ENCODE measurements around the gene PRPSAP1. TPM values are rescaled to one million over a fixed set of nuclear protein-coding genes. Genes with fewer than 3 reads are reported as not detected.

The PRPSAP1 gene
- total RNA-seq, 1 experiment from 2014 or later = 25.9 TPM

GRCh38 chr17:76314392-76315227 is 39.1 kb downstream of the PRPSAP1 start:
- Mint-ChIP-seq H3K9me3 (ENCODE audit: unreplicated experiment) (no peaks in the 10 kb centered on the region), H3K4me1 (ENCODE audit: insufficient read depth, unreplicated experiment) (no peaks in the 10 kb centered on the region), H3K36me3 (ENCODE audit: insufficient read depth, unreplicated experiment) (peaks cover 50% of the 10 kb centered on the region), H3K4me3 (ENCODE audit: unreplicated experiment) (no peak overlapping the region), H3K27ac (ENCODE audit: low read depth, unreplicated experiment) (no peak overlapping the region), H3K27me3 (ENCODE audit: insufficient read depth, unreplicated experiment) (no peaks in the 10 kb centered on the region)
- ChIA-PET POLR2A (interaction anchor here (1.6 kb wide), 1 partner anchor 39 kb away, joined by 4 read pairs; the partner anchor contains the start of gene PRPSAP1), CTCF (interaction anchor here (0.6 to 1.8 kb wide), 2 partner anchors 56 to 84 kb away, joined by 5 to 6 read pairs; no protein-coding TSS in a partner anchor)
- intact Hi-C loops (cut with micrococcal nuclease) = no loop called here
- BruUV-seq (replicated peaks) = no TSS peak
- TF ChIP-seq, protein P1, sequence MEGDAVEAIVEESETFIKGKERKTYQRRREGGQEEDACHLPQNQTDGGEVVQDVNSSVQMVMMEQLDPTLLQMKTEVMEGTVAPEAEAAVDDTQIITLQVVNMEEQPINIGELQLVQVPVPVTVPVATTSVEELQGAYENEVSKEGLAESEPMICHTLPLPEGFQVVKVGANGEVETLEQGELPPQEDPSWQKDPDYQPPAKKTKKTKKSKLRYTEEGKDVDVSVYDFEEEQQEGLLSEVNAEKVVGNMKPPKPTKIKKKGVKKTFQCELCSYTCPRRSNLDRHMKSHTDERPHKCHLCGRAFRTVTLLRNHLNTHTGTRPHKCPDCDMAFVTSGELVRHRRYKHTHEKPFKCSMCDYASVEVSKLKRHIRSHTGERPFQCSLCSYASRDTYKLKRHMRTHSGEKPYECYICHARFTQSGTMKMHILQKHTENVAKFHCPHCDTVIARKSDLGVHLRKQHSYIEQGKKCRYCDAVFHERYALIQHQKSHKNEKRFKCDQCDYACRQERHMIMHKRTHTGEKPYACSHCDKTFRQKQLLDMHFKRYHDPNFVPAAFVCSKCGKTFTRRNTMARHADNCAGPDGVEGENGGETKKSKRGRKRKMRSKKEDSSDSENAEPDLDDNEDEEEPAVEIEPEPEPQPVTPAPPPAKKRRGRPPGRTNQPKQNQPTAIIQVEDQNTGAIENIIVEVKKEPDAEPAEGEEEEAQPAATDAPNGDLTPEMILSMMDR (IDR thresholded peaks at IDR 0.05; ENCODE audit: unreplicated experiment) = no peak
- no peak for DNase-seq (ENCODE audit: unreplicated experiment)

GRCh38 chr17:76312735-76313134 is 41.0 kb downstream of the PRPSAP1 start:
- no peaks in the 10 kb centered on the region for H3K4me1 Mint-ChIP-seq (ENCODE audit: insufficient read depth, unreplicated experiment)
- POLR2A ChIA-PET = interaction anchor here (0.6 to 1.6 kb wide), 2 partner anchors 41 to 409 kb away, joined by 3 to 4 read pairs; partner anchors contain the start of gene PRPSAP1
- H3K4me3 Mint-ChIP-seq (ENCODE audit: unreplicated experiment) = no peak overlapping the region
- no peaks in the 10 kb centered on the region for H3K9me3 Mint-ChIP-seq (ENCODE audit: unreplicated experiment)
- no peak overlapping the region for H3K27ac Mint-ChIP-seq (ENCODE audit: low read depth, unreplicated experiment)
- TF ChIP-seq, protein P1 (IDR thresholded peaks at IDR 0.05; ENCODE audit: unreplicated experiment) = no peak
- peaks cover 47% of the 10 kb centered on the region for H3K36me3 Mint-ChIP-seq (ENCODE audit: insufficient read depth, unreplicated experiment)
- no TSS peak for BruUV-seq (replicated peaks)
- H3K27me3 Mint-ChIP-seq (ENCODE audit: insufficient read depth, unreplicated experiment) = no peaks in the 10 kb centered on the region
- CTCF ChIA-PET = interaction anchor here (0.6 to 0.9 kb wide), 2 partner anchors 33 to 407 kb away, joined by 3 read pairs; no protein-coding TSS in a partner anchor
- intact Hi-C loops (cut with micrococcal nuclease) = no loop called here
- no peak for DNase-seq (ENCODE audit: unreplicated experiment)

GRCh38 chr17:76309461-76309860 is 44.3 kb downstream of the PRPSAP1 start:
- H3K4me1 Mint-ChIP-seq (ENCODE audit: insufficient read depth, unreplicated experiment) = no peaks in the 10 kb centered on the region
- peaks cover 33% of the 10 kb centered on the region for H3K36me3 Mint-ChIP-seq (ENCODE audit: insufficient read depth, unreplicated experiment)
- no peaks in the 10 kb centered on the region for H3K9me3 Mint-ChIP-seq (ENCODE audit: unreplicated experiment)
- intact Hi-C loops (cut with micrococcal nuclease) = no loop called here
- no TSS peak for BruUV-seq (replicated peaks)
- ChIA-PET POLR2A (interaction anchor here (0.7 kb wide), 1 partner anchor 75 kb away, joined by 4 read pairs; the partner anchor contains the start of gene SPHK1), CTCF (interaction anchor here (0.6 to 3.5 kb wide), 3 partner anchors 88 to 136 kb away, joined by 3 to 17 read pairs (median 5); no protein-coding TSS in a partner anchor)
- H3K27ac Mint-ChIP-seq (ENCODE audit: low read depth, unreplicated experiment) = no peak overlapping the region
- no peak overlapping the region for H3K4me3 Mint-ChIP-seq (ENCODE audit: unreplicated experiment)
- TF ChIP-seq, protein P1 (IDR thresholded peaks at IDR 0.05; ENCODE audit: unreplicated experiment) = no peak
- DNase-seq (ENCODE audit: unreplicated experiment) = no peak
- no peaks in the 10 kb centered on the region for H3K27me3 Mint-ChIP-seq (ENCODE audit: insufficient read depth, unreplicated experiment)

GRCh38 chr17:76307966-76308338 is 45.8 kb downstream of the PRPSAP1 start, which contains the start of gene QRICH2:
Gene QRICH2 (minus strand): TSS chr17:76308276. CDS start chr17:76307998, 278 bp downstream.
- POLR2A ChIA-PET = interaction anchor here (0.6 kb wide), 1 partner anchor 376 kb away, joined by 3 read pairs; no protein-coding TSS in a partner anchor
- no peaks in the 10 kb centered on the region for H3K27me3 Mint-ChIP-seq (ENCODE audit: insufficient read depth, unreplicated experiment)
- no peaks in the 10 kb centered on the region for H3K9me3 Mint-ChIP-seq (ENCODE audit: unreplicated experiment)
- BruUV-seq (replicated peaks) = no TSS peak
- H3K36me3 Mint-ChIP-seq (ENCODE audit: insufficient read depth, unreplicated experiment) = peaks cover 25% of the 10 kb centered on the region
- intact Hi-C loops (cut with micrococcal nuclease) = no loop called here
- CTCF ChIA-PET = interaction anchor here (0.5 to 1.1 kb wide), 4 partner anchors 17 to 169 kb away, joined by 3 to 4 read pairs (median 4); no protein-coding TSS in a partner anchor
- no peak for DNase-seq (ENCODE audit: unreplicated experiment)
- no peaks in the 10 kb centered on the region for H3K4me1 Mint-ChIP-seq (ENCODE audit: insufficient read depth, unreplicated experiment)
- no peak within 1 kb of the TSS for H3K4me3 Mint-ChIP-seq (ENCODE audit: unreplicated experiment)
- H3K27ac Mint-ChIP-seq (ENCODE audit: low read depth, unreplicated experiment) = no peak within 1 kb of the TSS
- TF ChIP-seq, protein P1 (IDR thresholded peaks at IDR 0.05; ENCODE audit: unreplicated experiment) = no peak

Data from MCF 10A (cell line).